Effector CD8-positive, alpha-beta T cell (primary cell): ENCODE results near the gene CCDC66.
"Not testable (repeated sequence)": the region's sequence is repeated elsewhere in the genome, so short reads cannot be mapped to it uniquely, and the experiment has no call there.

Experiments used
- DNase-seq: peaks from one replicate; lab custom pipeline; 2025; lab: John Stamatoyannopoulos, UW
- total RNA-seq, 4 experiments: gene quantifications; one replicate each; lab custom pipeline; 2026; lab: John Stamatoyannopoulos, UW

Gene CCDC66
- 75.1 to 102 (median 85.7) reads per million in 4 experiments for total RNA-seq

GRCh38 chr3:56556908-56557830 is at the start of gene CCDC66:
TSS of gene CCDC66 (plus strand) at chr3:56557175. CDS start at chr3:56557243, 68 bp downstream.
- peak; percentile 87 for DNase-seq

GRCh38 chr3:56519641-56520040 is 37.3 kb upstream of the CCDC66 start:
- no peak for DNase-seq

- no peak for DNase-seq
Observed at GRCh38 chr3:56522374-56522773, 34.6 kb upstream of the CCDC66 start.

GRCh38 chr3:56525291-56525690 is 31.7 kb upstream of the CCDC66 start:
- no peak for DNase-seq

- no peak for DNase-seq
Observed at GRCh38 chr3:56536735-56537134, 20.2 kb upstream of the CCDC66 start.

- DNase-seq: no peak
Observed at GRCh38 chr3:56547486-56547885, 9.5 kb upstream of the CCDC66 start.

- no peak for DNase-seq
Observed at GRCh38 chr3:56557831-56558170, 826 bp downstream of the CCDC66 start.

GRCh38 chr3:56573501-56573900 is 16.5 kb downstream of the CCDC66 start:
- DNase-seq: no peak

- DNase-seq: not testable (repeated sequence)
Observed at GRCh38 chr3:56581941-56582340, 25.0 kb downstream of the CCDC66 start.

GRCh38 chr3:56584275-56584674 is 27.3 kb downstream of the CCDC66 start:
- not testable (repeated sequence) for DNase-seq

GRCh38 chr3:56590814-56591213 is 33.8 kb downstream of the CCDC66 start:
- DNase-seq: no peak

- DNase-seq: no peak
Observed at GRCh38 chr3:56591262-56591661, 34.3 kb downstream of the CCDC66 start.

- DNase-seq: peak; percentile 14
Observed at GRCh38 chr3:56593455-56594158, 36.6 kb downstream of the CCDC66 start.

GRCh38 chr3:56595975-56596840 is 39.2 kb downstream of the CCDC66 start:
- no peak for DNase-seq

GRCh38 chr3:56608479-56608878 is 51.5 kb downstream of the CCDC66 start:
- DNase-seq: not testable (repeated sequence)

GRCh38 chr3:56610669-56611335 is 53.8 kb downstream of the CCDC66 start:
- DNase-seq: no peak

GRCh38 chr3:56611364-56611763 is 54.4 kb downstream of the CCDC66 start:
- DNase-seq: no peak

GRCh38 chr3:56612146-56612545 is 55.2 kb downstream of the CCDC66 start:
- DNase-seq: no peak

GRCh38 chr3:56613016-56613415 is 56.0 kb downstream of the CCDC66 start:
- DNase-seq: no peak

- DNase-seq: no peak
Observed at GRCh38 chr3:56616478-56617006, 59.6 kb downstream of the CCDC66 start.

- DNase-seq: no peak
Observed at GRCh38 chr3:56620371-56620770, 63.4 kb downstream of the CCDC66 start.
